T-helper 1 cell (primary cell): ENCODE results near the gene TPM3.
"Not testable (repeated sequence)": the region's sequence is repeated elsewhere in the genome, so short reads cannot be mapped to it uniquely, and the experiment has no call there.

Experiments
- DNase-seq, 5 donors: peaks; one replicate each; pipeline ENCODE4 v3.0.0-alpha.2; 2012 to 2020
- total RNA-seq, 4 donors: gene quantifications; one replicate each; lab custom pipeline; 2026; lab: John Stamatoyannopoulos, UW

Gene TPM3
- total RNA-seq: 438 to 516 (median 455) reads per million in 4 donors

DNA sequence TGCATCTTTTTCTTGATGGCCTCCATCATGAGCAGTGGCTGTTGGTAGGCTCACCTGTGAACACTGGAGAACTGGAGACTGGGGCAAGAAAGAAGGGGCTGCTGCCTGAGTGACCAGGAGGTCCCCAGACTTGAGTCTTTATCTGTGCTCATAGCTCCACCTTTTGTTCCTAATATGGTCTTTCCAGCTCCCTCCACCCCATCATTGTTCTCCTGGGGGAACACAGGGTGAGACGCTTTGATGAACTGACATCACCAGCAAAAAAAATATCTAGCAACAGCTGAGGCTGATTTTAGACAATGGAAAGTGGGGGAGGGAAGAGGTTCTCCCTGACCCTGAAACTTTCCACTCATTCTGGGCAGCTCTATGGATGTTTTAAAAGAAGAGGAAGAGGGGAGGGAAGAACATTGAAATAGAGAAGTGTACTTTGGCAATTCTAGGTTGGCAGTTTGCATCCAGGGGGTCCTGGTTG lies at the start of gene TPM3:
Gene TPM3 (minus strand): TSS at position 111 of the 472 bp plus-strand sequence. CDS start 82 bp downstream, at position 29.
- no peak for DNase-seq

- no peak for DNase-seq
Measured at GRCh38 chr1:154240294-154240833, 48.5 kb upstream of the TPM3 start.

DNA sequence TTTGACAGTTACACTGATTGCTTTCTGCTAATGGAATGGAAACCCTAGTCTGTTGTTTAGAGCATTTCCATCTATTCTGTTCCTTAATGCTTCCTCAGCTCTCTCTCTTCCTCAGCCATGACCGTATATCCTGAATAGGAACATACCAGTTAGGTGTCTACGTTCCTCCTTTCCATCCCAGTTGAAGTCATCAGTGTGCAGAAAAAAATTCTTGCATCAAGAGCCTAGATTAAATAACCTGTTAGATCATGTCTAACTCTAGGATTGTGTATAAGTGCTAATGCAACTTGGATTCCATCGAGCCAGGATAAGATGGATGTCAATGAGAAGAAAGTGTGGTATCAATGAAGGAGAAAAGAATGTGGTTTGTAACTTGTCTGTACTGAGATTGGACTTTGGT lies 47.6 kb upstream of the TPM3 start:
- no peak for DNase-seq

DNA sequence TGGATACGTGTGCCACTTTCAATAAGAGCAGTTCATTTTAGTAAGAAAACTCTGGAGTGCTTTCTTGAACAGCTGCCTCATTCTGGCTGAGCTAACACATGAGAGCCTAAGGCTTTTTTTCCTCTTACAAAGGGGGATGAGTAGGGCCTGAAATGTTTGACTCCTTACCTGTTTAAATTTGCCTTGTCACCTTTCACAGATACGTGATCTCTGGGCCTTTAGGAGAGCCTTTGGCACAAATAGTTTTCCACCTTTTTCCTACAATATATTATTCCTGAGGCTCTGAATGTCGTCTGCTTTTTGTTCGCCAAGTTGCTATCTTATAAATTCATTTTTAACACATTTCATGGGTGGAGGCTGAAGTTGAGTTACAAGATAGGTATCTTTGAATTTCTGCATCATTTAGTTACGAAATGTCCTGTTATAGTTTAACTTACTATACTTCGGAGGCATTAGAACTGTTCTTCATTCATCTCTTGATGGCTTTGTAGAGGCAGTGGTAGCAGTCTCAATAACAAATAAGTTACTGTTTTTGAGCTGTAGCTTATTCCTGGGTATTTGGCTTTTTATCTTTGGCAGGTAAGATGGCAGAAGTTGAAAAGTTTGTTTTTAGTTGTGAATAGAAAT lies 46.1 kb upstream of the TPM3 start:
- DNase-seq: no peak

GRCh38 chr1:154237435-154237834 lies 45.5 kb upstream of the TPM3 start:
- no peak for DNase-seq

DNA sequence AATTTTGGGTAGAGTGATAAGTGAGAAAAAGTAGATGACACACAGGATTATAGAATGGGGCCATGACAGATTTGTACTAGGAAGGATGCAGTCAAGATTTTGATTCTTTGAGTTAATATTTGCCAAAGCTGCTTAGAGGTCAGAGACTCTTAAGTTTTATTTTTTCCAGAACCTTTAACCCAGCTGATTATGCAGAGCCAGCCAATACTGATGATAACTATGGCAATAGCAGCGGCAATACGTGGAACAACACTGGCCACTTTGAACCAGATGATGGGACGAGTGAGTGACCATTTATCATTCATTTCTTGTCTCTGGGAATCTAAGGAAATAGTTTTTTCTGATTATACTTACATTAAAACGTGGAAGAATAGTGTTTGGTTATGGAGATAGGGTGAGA lies 45.0 kb upstream of the TPM3 start:
- DNase-seq: no peak

GRCh38 chr1:154233127-154233526 lies 41.2 kb upstream of the TPM3 start:
- DNase-seq: not testable (repeated sequence)

GRCh38 chr1:154231112-154231511 lies 39.2 kb upstream of the TPM3 start:
- DNase-seq: not testable (repeated sequence)

GRCh38 chr1:154225370-154225769 lies 33.5 kb upstream of the TPM3 start:
- no peak for DNase-seq

- no peak for DNase-seq
Measured at GRCh38 chr1:154223621-154224020, 31.7 kb upstream of the TPM3 start.

DNA sequence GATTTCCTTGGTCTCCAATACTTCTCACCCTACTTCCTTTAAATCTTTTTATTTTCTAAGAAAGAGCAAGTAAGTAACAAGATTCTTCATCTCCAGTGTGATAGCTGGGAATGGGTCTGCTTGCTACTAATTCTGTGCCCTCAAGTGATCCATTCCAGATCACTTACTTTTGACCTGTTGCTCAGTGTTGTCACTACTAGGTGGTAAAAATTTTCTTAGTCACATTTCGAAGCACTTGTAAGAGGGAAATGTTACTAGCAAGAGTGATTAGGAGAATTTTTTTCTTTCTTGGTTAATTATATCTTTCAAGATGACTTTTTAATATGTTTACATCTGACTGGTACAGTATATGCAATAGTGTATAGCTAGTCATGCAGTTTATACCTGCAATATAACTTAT lies 31.0 kb upstream of the TPM3 start:
- DNase-seq: no peak

DNA sequence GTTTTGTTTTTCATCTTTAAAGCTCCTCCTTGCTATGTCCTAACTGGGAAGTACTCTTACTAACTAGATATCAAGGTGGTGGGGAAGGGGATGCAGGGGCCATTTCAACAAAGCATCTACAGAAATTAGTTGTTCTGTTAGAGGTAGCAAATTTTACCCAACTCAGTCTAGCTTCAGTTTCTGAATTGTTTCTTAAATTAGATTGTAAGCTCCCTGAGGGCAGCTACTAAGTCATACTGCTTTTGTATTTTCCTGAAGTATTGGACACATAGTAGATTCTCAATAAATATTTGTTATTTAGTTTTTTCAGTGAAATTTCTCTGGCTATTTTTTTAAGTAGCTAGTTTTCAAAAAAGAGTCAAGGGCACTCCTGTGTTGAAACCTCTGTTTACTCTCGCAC lies 30.6 kb upstream of the TPM3 start:
- DNase-seq: no peak

- DNase-seq: peak; percentile 52 to 70 (median 67)
Measured at GRCh38 chr1:154221278-154222001, 29.5 kb upstream of the TPM3 start.

DNA sequence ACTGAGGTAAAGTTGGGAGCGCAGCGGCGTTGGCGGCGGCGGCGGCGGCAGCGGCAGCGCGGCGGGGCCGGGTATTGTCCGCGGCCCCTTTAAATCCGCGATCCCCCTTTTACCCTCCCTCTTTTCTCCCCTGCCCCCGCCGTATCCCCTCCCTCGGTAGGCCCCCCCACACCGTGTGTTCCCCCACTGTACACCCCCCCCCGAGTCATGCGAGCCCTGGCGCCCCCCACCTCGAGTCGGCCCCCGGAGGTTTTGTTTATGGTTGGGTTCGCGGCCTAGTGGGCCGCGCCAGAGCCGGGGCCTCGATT lies 29.0 kb upstream of the TPM3 start:
- no peak for DNase-seq

- peak; percentile 97 to 100 (median 98) for DNase-seq
Measured at GRCh38 chr1:154220071-154220969, 28.4 kb upstream of the TPM3 start, which contains the start of gene UBAP2L. UBAP2L (plus strand) TSS chr1:154220955; CDS start chr1:154225124, 4,169 bp downstream.

- DNase-seq: no peak
Measured at GRCh38 chr1:154219541-154219940, 27.6 kb upstream of the TPM3 start.

GRCh38 chr1:154218545-154218944 lies 26.6 kb upstream of the TPM3 start:
- DNase-seq: no peak

GRCh38 chr1:154213274-154213673 lies 21.4 kb upstream of the TPM3 start:
- no peak for DNase-seq

DNA sequence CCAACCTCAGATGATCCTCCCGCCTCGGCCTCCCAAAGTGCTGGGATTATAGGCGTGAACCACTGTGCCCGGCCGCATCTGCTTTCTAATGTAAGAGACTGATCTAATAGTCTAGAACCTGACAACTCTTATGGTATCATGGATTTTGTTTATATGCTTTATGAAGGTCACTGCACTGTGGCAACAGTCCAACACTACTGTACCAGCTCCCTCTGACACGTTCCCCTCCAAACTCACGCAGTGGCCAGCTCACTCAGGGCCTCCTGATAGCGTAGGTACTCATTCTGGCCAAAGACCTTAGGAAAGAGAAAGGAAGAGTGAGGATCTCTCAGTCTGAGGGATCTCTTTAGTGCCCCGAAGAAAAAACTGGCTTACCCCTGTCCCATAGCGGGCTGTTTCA lies 20.2 kb upstream of the TPM3 start:
- no peak for DNase-seq

DNA sequence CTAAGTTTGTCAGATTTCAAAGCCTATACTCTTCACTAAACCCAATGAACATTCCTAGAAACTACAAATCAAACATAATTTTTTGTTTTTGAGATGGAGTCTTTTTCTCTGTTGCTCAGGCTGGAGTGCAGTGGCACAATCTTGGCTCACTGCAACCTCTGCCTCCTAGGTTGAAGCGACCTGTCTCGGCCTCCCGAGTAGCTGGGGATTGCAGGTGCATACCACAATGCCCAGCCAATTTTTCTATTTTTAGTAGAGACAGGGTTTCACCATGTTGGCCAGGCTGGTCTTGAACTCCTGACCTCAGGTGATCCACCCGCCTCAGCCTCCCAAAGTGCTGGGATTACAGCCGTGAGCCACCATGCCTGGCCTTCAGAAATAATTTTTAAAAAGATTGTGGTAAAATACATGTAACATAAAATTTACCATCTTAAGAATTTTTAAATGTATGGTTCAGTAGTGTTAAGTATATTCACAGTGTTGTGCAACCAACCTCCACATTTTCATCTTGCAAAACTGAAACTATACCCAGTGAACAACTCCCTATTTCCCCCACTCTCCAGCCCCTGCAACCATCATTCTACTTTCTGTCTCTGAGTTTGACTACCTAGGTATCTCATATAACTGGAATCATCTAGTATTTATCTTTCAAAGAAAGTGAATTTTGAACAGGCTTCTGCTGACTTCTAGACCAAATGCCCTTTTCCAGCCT lies 16.9 kb upstream of the TPM3 start:
- no peak for DNase-seq

- DNase-seq: no peak
Measured at GRCh38 chr1:154207262-154207661, 15.4 kb upstream of the TPM3 start.

DNA sequence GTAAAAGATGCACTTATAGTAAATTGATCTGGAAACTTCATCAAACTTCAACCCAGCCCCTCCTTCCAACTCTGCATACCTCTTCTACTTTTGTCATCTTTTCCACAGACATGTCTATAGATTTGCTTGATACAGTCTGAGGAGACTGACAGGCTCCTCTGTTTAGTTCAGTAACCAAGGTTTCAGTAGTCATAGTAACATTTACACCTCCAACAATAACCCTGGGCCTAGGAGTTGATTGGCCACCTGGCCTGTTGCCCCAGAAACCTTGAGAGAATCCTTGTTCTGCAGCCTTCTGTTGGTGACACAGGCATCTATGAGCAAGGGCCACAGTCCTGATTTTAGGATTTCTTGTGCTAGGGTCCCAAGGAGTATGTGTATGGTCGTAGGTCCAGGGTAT lies 14.3 kb upstream of the TPM3 start, which contains the start of gene CFAP141:
Gene CFAP141 (minus strand): TSS at position 138 of the 400 bp plus-strand sequence. CDS start 26 bp downstream, at position 112.
- peak in 1 of 5 donors; percentile 5 for DNase-seq
